Tibial artery (tissue), 4 donors: ENCODE data around the gene UCK1.

ENCODE experiments used
- DNase-seq, 2 donors: peaks; one replicate each; pipeline ENCODE4 v3.0.0-alpha.2; 2019
- H3K27ac ChIP-seq, 2 donors: fragments of 200-600 bp; sonication (generic) in 1 of 2; 1 replicate in 1 of 2; 2 replicates in 1 of 2; pipeline ENCODE4 v1.5.1; 2018 to 2019; ENCODE audit warnings: mild to moderate bottlenecking in 1 of 2
- H3K27me3 ChIP-seq, 2 donors: fragments of 200-600 bp; sonication (generic) in 1 of 2; one replicate each; pipeline versions ENCODE4 v1.5.1 to v1.6.0; 2016 to 2019
- H3K36me3 ChIP-seq, 3 donors: fragments of 200-600 bp; sonication (generic) in 2 of 3; one replicate each; pipeline ENCODE4 v1.5.1; 2016 to 2019; ENCODE audit warnings: mild to moderate bottlenecking in 2 of 3
- H3K4me1 ChIP-seq, 4 donors: fragments of 200-600 bp; sonication (generic) in 2 of 4; 1 replicate in 3 of 4; 2 replicates in 1 of 4; pipeline ENCODE4 v1.5.1; 2016 to 2019
- H3K4me3 ChIP-seq, 2 donors: fragments of 200-600 bp; sonication (generic) in 1 of 2; 1 replicate in 1 of 2; 2 replicates in 1 of 2; pipeline ENCODE4 v1.5.1; 2018 to 2019; ENCODE audit warnings: mild to moderate bottlenecking in 2 of 2
- H3K9me3 ChIP-seq, 3 donors: fragments of 200-600 bp; sonication (generic) in 1 of 3; one replicate each; pipeline ENCODE4 v1.5.1; 2016 to 2019
- intact Hi-C: fragments of 100-400 bp; cut with DNase I; formaldehyde crosslinking; loops from one replicate; pipeline ENCODE4 v1.15.0; 2023; ENCODE audit warnings: low total_unique reads
- TF ChIP-seq, protein P1 (sequence below), 2 experiments: fragments of 200-600 bp in 1 of 2; fragments of 450-650 bp in 1 of 2; IDR thresholded peaks; one replicate each; pipeline ENCODE4 v1.5.1; 2017 to 2019; ENCODE audit warnings: antibody characterized with exemption in 2 of 2, mild to moderate bottlenecking in 1 of 2, moderate library complexity in 1 of 2

The UCK1 gene

DNA sequence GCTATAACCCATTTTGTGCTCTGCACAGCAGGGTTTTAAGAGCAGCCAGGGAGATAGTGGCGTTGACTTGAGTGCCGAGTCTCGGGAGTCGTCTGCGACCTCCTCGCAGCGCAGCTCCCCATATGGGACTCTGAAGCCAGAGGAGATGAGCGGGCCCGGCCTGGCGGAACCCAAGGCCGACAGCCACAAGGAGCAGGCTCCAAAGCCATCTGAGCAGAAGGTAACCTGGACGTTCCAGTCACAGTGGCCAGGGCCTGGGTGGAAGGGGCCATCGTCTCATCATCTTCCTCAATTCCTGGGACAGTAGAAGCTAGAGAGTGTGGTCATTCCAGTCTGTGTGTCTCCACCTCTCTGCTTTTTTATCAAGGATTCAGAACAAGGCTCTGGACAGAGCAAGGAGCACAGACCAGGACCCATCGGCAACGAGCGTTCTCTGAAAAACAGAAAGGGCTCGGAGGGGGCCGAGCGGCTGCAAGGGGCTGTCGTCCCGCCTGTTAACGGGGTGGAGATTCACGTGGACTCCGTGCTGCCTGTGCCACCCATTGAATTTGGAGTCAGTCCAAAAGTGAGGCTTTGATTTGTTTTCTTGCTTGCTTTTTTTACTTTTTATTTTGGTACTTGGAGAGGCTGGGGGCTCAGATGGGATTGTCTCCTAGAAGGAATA is 48.6 kb downstream of the UCK1 start:
- no peak for DNase-seq
- intact Hi-C loops = no loop called here
- Histone ChIP-seq H3K36me3 (peaks cover 89 to 100% (median 98%) of the 10 kb centered on the region in 3 donors), H3K27ac (no peak overlapping the region), H3K4me1 (peaks cover 0 to 29% (median 0%) of the 10 kb centered on the region in 4 donors), H3K27me3 (no peaks in the 10 kb centered on the region), H3K4me3 (no peak overlapping the region), H3K9me3 (no peaks in the 10 kb centered on the region)
- TF ChIP-seq, protein P1, sequence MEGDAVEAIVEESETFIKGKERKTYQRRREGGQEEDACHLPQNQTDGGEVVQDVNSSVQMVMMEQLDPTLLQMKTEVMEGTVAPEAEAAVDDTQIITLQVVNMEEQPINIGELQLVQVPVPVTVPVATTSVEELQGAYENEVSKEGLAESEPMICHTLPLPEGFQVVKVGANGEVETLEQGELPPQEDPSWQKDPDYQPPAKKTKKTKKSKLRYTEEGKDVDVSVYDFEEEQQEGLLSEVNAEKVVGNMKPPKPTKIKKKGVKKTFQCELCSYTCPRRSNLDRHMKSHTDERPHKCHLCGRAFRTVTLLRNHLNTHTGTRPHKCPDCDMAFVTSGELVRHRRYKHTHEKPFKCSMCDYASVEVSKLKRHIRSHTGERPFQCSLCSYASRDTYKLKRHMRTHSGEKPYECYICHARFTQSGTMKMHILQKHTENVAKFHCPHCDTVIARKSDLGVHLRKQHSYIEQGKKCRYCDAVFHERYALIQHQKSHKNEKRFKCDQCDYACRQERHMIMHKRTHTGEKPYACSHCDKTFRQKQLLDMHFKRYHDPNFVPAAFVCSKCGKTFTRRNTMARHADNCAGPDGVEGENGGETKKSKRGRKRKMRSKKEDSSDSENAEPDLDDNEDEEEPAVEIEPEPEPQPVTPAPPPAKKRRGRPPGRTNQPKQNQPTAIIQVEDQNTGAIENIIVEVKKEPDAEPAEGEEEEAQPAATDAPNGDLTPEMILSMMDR (IDR thresholded peaks at IDR 0.05) = no peak

DNA sequence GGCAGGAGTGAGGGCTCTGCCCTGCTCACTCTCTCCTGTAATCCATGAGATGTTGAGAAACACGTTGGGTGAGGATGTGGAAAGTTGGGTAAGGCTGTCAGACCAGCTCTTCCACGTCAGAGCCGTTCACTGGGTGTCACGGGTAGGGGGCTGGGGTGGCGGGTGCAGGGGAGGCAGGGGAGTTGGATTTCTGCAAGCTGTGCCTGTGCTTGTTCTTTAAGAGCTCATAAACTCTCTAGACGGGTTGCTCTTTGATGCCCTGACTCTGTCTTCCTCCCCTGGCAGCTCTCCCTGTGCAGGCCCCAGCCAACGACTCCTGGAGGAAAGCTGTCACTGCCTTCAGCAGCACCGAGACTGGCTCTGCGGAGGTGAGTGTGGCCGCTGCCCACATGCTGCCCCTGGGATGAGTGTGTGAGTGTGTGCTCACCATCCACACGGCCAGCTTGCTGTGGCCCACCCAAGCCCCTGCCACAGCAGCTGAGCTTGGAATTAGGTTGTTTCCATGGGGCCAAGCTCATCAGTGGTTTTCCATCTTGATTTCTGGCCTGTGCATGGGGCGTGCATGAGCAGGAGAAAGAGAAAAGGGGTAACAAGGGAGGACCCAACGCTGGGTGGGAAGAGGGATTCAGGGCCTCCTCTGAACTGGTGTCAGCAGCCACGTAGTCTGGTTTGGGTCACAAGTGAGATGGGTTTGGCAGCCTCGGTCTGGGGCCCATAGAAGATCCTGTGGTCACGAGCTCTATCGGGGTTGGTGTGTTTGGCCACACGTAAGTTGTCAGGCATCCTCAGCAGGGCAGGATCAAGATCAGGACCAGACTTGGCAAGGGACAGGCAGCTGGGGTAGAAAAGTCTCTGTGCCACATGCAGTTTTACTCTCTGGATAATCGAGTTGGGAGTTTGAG is 49.4 kb downstream of the UCK1 start:
- Histone ChIP-seq H3K27ac (no peak overlapping the region), H3K9me3 (no peaks in the 10 kb centered on the region), H3K4me3 (no peak overlapping the region), H3K27me3 (no peaks in the 10 kb centered on the region), H3K36me3 (peaks cover 91 to 100% (median 98%) of the 10 kb centered on the region in 3 donors), H3K4me1 (peaks cover 0 to 29% (median 0%) of the 10 kb centered on the region in 4 donors)
- DNase-seq = no peak
- TF ChIP-seq, protein P1 (IDR thresholded peaks at IDR 0.05) = no peak
- intact Hi-C loops = no loop called here

DNA sequence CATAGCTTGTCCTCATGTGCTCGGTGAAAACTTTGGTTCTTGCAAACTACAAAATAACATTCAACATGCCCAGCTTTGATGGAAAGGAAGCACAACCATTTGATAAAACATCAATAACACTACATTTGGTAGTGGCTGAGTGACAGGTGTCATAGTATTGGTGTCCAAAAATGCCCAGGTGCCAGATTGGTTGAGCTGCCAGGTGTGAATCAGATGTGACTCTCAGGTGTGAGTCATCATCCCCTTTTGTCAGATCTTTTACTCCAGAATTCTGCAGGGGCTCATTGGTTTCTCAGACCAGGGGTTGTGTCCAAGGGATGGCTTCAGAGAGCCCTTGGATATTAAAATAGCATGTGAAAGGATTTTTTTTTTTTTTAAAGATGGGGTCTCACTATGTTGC is 50.8 kb downstream of the UCK1 start:
- TF ChIP-seq, protein P1 (IDR thresholded peaks at IDR 0.05) = no peak
- no peak overlapping the region for H3K27ac ChIP-seq
- no peak for DNase-seq
- H3K9me3 ChIP-seq = no peaks in the 10 kb centered on the region
- peaks cover 91 to 100% (median 98%) of the 10 kb centered on the region in 3 donors for H3K36me3 ChIP-seq
- H3K27me3 ChIP-seq = no peaks in the 10 kb centered on the region
- no peak overlapping the region for H3K4me3 ChIP-seq
- H3K4me1 ChIP-seq = peaks cover 0 to 29% (median 0%) of the 10 kb centered on the region in 4 donors
- intact Hi-C loops = no loop called here

DNA sequence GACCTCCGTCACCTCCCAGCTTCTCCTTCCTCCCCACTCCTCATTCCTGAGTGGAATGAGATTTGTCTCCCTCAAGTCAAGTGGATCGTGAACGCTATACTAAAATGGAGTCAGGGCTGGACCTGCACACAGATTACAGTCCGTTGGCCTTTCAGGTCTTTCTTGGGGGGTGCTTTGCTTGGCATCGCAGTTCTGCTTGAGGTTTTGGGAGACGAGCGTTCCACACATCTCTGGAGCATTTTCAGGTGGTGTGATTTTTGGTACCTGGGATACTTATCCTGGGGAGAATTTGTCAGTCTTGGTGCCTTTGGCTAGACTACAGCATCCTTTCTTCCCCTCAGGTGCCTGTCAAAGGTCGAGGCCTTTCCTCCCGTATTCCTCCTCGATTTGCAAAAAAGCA is 52.2 kb downstream of the UCK1 start:
- TF ChIP-seq, protein P1 (IDR thresholded peaks at IDR 0.05) = no peak
- peaks cover 91 to 100% (median 98%) of the 10 kb centered on the region in 3 donors for H3K36me3 ChIP-seq
- no peak for DNase-seq
- intact Hi-C loops = loop anchor here (10.0 kb wide), 1 partner anchor 104 kb away; no protein-coding TSS in a partner anchor
- no peak overlapping the region for H3K4me3 ChIP-seq
- no peak overlapping the region for H3K27ac ChIP-seq
- peaks cover 0 to 20% (median 0%) of the 10 kb centered on the region in 4 donors for H3K4me1 ChIP-seq
- no peaks in the 10 kb centered on the region for H3K27me3 ChIP-seq
- no peaks in the 10 kb centered on the region for H3K9me3 ChIP-seq

DNA sequence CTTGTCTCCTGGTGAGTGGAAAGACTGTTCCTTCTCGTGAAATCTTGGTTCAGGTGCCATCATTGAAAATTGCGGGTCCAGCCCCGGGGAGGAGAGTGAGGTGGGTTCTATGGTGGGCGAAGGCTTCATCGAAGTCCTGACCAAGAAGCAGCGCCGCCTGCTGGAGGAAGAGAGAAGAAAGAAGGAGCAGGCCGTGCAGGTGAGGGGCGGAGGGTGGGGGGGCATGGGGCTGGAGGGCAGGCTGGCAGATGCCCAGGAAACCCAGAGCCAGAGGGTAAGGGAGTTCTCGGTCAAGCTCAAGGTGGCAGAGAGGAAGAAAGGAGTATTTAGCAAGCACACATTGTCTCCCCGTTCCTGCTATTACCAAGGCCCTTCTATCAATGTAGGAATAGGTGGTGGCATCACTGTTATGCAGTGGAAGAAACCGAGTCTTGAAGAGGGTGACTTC is 52.6 kb downstream of the UCK1 start:
- no peak for DNase-seq
- H3K27me3 ChIP-seq = no peaks in the 10 kb centered on the region
- H3K4me3 ChIP-seq = no peak overlapping the region
- intact Hi-C loops = loop anchor here (10.0 kb wide), 1 partner anchor 104 kb away; no protein-coding TSS in a partner anchor
- TF ChIP-seq, protein P1 (IDR thresholded peaks at IDR 0.05) = peak; percentile 38 to 50
- peaks cover 0 to 18% (median 0%) of the 10 kb centered on the region in 4 donors for H3K4me1 ChIP-seq
- no peak overlapping the region for H3K27ac ChIP-seq
- peaks cover 93 to 100% (median 98%) of the 10 kb centered on the region in 3 donors for H3K36me3 ChIP-seq
- no peaks in the 10 kb centered on the region for H3K9me3 ChIP-seq
